HCT116 (cell line): ENCODE data around the gene TK2. TPM values are rescaled to one million over a fixed set of nuclear protein-coding genes. Genes with fewer than 3 reads are reported as not detected.

Experiments
- ATAC-seq: fragments of 200-7000 bp; cut with Tn5 transposase; 2 replicates; pipeline ENCODE4 v1.9.1; 2020; ENCODE audit warnings: mild to moderate bottlenecking, moderate library complexity
- BruUV-seq: library from RNA; stranded (reverse); fragments of 400-500 nt; replicated peaks from 2 replicates; lab custom pipeline; 2021; lab: Mats Ljungman, UMichigan
- CTCF ChIA-PET: fragments of 300-600 bp; sonication (Branson Sonifier 250); formaldehyde crosslinking; loops from one replicate; lab custom pipeline; 2021; ENCODE audit warnings: antibody characterized with exemption; lab: Charles Lee
- POLR2A ChIA-PET: fragments of 300-600, 350-600 bp; sonication (Branson Sonifier 250); formaldehyde crosslinking; loops from one replicate; lab custom pipeline; 2021; ENCODE audit warnings: antibody characterized with exemption; lab: Charles Lee
- RAD21 ChIA-PET, 2 experiments: fragments of 300-600 bp; sonication (Branson Sonifier 250); formaldehyde crosslinking; loops; one replicate each; lab custom pipeline; 2023; ENCODE audit warnings: low total read pairs in 2 of 2; ENCODE audit not compliant: uncharacterized antibody in 2 of 2, unreplicated experiment in 2 of 2, low non-redundant PET in 1 of 2; lab: Charles Lee
- DNase-seq: peaks from one replicate; pipeline ENCODE4 v3.0.0-alpha.2; 2010; ENCODE audit warnings: low read depth, low spot score
- H2AFZ ChIP-seq: fragments of 200-600 bp; shearing (Covaris generic), sonication (generic); 2 replicates; pipeline ENCODE4 v1.6.1; 2017; ENCODE audit warnings: low read depth, mixed run types, mixed read lengths, antibody characterized with exemption, low read length; ENCODE audit not compliant: poor library complexity, severe bottlenecking
- H3K27ac ChIP-seq: 2 replicates; pipeline ENCODE4 v1.5.1; 2012; ENCODE audit warnings: low read depth, low read length
- H3K27me3 ChIP-seq: fragments of 200-600 bp; sonication (generic); 2 replicates; pipeline ENCODE4 v1.6.1; 2016; ENCODE audit warnings: mixed run types, low read length, mixed read lengths; ENCODE audit not compliant: insufficient read depth
- H3K36me3 ChIP-seq, 2 experiments: fragments of 200-500 bp in 1 of 2; fragments of 200-600 bp in 1 of 2; sonication (Bioruptor generic) in 1 of 2; sonication (generic) in 1 of 2; 2 replicates each; pipeline versions ENCODE4 v1.5.1 to v1.6.1; 2014 to 2016; ENCODE audit warnings: low read length in 2 of 2, inconsistent platforms in 1 of 2, mixed read lengths in 1 of 2, mixed run types in 1 of 2; ENCODE audit not compliant: insufficient read depth in 2 of 2, control insufficient read depth in 1 of 2
- H3K4me1 ChIP-seq, 2 experiments: fragments of 200-600 bp in 1 of 2; sonication (generic) in 1 of 2; 2 replicates each; pipeline versions ENCODE4 v1.5.1 to v1.6.1; 2012 to 2017; ENCODE audit warnings: low read length in 2 of 2, inconsistent platforms in 1 of 2, mild to moderate bottlenecking in 1 of 2, mixed read lengths in 1 of 2, mixed run types in 1 of 2, moderate library complexity in 1 of 2; ENCODE audit not compliant: insufficient read depth in 2 of 2, control insufficient read depth in 1 of 2
- H3K4me2 ChIP-seq: fragments of 200-600 bp; sonication (generic); 2 replicates; pipeline ENCODE4 v1.6.1; 2017; ENCODE audit warnings: mixed run types, low read length, mixed read lengths
- H3K4me3 ChIP-seq, 2 experiments: fragments of 200-600 bp in 1 of 2; sonication (generic) in 1 of 2; replicated peaks in 1 of 2; 2 replicates each; pipeline ENCODE4 v1.5.1; 2011 to 2016; ENCODE audit warnings: low read length in 2 of 2, control low read depth in 1 of 2, low read depth in 1 of 2, mild to moderate bottlenecking in 1 of 2, mixed read lengths in 1 of 2, mixed run types in 1 of 2
- H3K79me2 ChIP-seq: fragments of 200-600 bp; sonication (generic); 2 replicates; pipeline ENCODE4 v1.6.1; 2017; ENCODE audit warnings: mild to moderate bottlenecking, mixed run types, low read length, moderate library complexity, mixed read lengths; ENCODE audit not compliant: insufficient read depth
- H3K9ac ChIP-seq: fragments of 200-600 bp; sonication (generic); 2 replicates; pipeline ENCODE4 v1.6.1; 2016; ENCODE audit warnings: low read length, mixed read lengths
- H3K9me2 ChIP-seq: fragments of 200-600 bp; sonication (generic), shearing (Covaris generic); 2 replicates; pipeline ENCODE4 v1.6.1; 2017; ENCODE audit warnings: mixed run types, mild to moderate bottlenecking, moderate library complexity; ENCODE audit not compliant: insufficient read depth
- H3K9me3 ChIP-seq, 2 experiments: fragments of 200-500 bp in 1 of 2; fragments of 200-600 bp in 1 of 2; sonication (Bioruptor generic) in 1 of 2; sonication (generic) in 1 of 2; 2 replicates each; pipeline ENCODE4 v1.6.1; 2014 to 2017; ENCODE audit warnings: low read length in 2 of 2, mixed read lengths in 2 of 2, inconsistent platforms in 1 of 2, low read depth in 1 of 2, mild to moderate bottlenecking in 1 of 2, mixed run types in 1 of 2, moderate library complexity in 1 of 2; ENCODE audit not compliant: control insufficient read depth in 1 of 2, insufficient read depth in 1 of 2
- H4K20me1 ChIP-seq: fragments of 200-600 bp; sonication (generic), shearing (Covaris generic); 2 replicates; pipeline ENCODE4 v1.6.1; 2017; ENCODE audit warnings: mixed run types, mild to moderate bottlenecking, moderate library complexity; ENCODE audit not compliant: insufficient read depth
- ATF3 ChIP-seq: IDR thresholded peaks from 2 replicates; pipeline ENCODE4 v1.6.1; 2012
- CBX3 ChIP-seq: IDR thresholded peaks from 2 replicates; pipeline ENCODE4 v1.6.1; 2012; ENCODE audit warnings: low read depth
- EZH2 ChIP-seq: fragments of 200-600 bp; sonication (generic); IDR thresholded peaks from 2 replicates; pipeline ENCODE4 v1.6.1; 2017; ENCODE audit warnings: antibody characterized with exemption, mixed run types
- EZH2phosphoT487 ChIP-seq: fragments of 200-600 bp; IDR thresholded peaks from 2 replicates; pipeline ENCODE4 v1.6.1; 2018; ENCODE audit warnings: antibody characterized with exemption, borderline replicate concordance
- FOSL1 ChIP-seq: IDR thresholded peaks from 2 replicates; pipeline ENCODE4 v1.6.1; 2012; ENCODE audit warnings: low read depth
- JUND ChIP-seq: IDR thresholded peaks from 2 replicates; pipeline ENCODE4 v1.6.1; 2012
- MAX ChIP-seq: IDR thresholded peaks from 2 replicates; pipeline ENCODE4 v1.6.1; 2012
- POLR2AphosphoS5 ChIP-seq: IDR thresholded peaks from 2 replicates; pipeline ENCODE4 v1.6.1; 2011; ENCODE audit warnings: mild to moderate bottlenecking, low read depth, low read length, moderate library complexity
- SIN3A ChIP-seq: IDR thresholded peaks from 2 replicates; pipeline ENCODE4 v1.6.1; 2012; ENCODE audit warnings: low read depth
- YY1 ChIP-seq: IDR thresholded peaks from 2 replicates; pipeline ENCODE4 v1.6.1; 2011; ENCODE audit warnings: low read length, low read depth, moderate library complexity, mild to moderate bottlenecking; ENCODE audit not compliant: insufficient replicate concordance; ENCODE audit errors: extremely low read depth
- ZBTB33 ChIP-seq: IDR thresholded peaks from 2 replicates; pipeline ENCODE4 v1.6.1; 2011; ENCODE audit warnings: mild to moderate bottlenecking, low read length, moderate library complexity; ENCODE audit not compliant: insufficient replicate concordance; ENCODE audit errors: extremely low read depth
- ZNF274 ChIP-seq: fragments of 200-500 bp; sonication (Bioruptor generic); IDR thresholded peaks from 2 replicates; pipeline ENCODE4 v1.6.1; 2014; ENCODE audit warnings: mild to moderate bottlenecking, low read depth, low read length, inconsistent platforms
- intact Hi-C: fragments of 100-400 bp; cut with micrococcal nuclease; formaldehyde crosslinking; loops from 2 replicates; pipeline ENCODE4 v1.10.0; 2022
- total RNA-seq: library from RNA; stranded (reverse); gene quantifications from one replicate; pipeline ENCODE4 v1.2.1, GENCODE V29; 2021; ENCODE audit not compliant: unreplicated experiment

TK2 gene
- total RNA-seq, 1 experiment from 2014 or later: 15.4 TPM

- no peaks in the 10 kb centered on the region for H3K27me3 ChIP-seq
- ChIA-PET CTCF (interaction anchor here (0.8 to 3.0 kb wide), 8 partner anchors 26 to 305 kb away, joined by 3 to 8 read pairs (median 5); no protein-coding TSS in a partner anchor), RAD21 (no interaction called here)
Observed at GRCh38 chr16:66562986-66563385, 13.1 kb upstream of the TK2 start.

More at GRCh38 chr16:66562986-66563385, 13.1 kb upstream of the TK2 start:
- H3K4me1 ChIP-seq: no peaks in the 10 kb centered on the region
- H3K9me3 ChIP-seq: no peaks in the 10 kb centered on the region
- no peak overlapping the region for H3K9ac ChIP-seq
- no peak for ATAC-seq
- no peak overlapping the region for H3K27ac ChIP-seq
- intact Hi-C loops: loop anchor here (5.0 kb wide), 1 partner anchor 309 kb away; no protein-coding TSS in a partner anchor
- H3K4me2 ChIP-seq: no peak overlapping the region
- no peak overlapping the region for H2AFZ ChIP-seq
- BruUV-seq: no TSS peak
- DNase-seq: no peak
- H4K20me1 ChIP-seq: peaks cover 3% of the 10 kb centered on the region; the same call in 1 of the 2 replicates
- H3K4me3 ChIP-seq: no peak overlapping the region
- TF ChIP-seq POLR2AphosphoS5 (no peak), ZNF274 (no peak), CBX3 (no peak), EZH2phosphoT487 (no peak), MAX (no peak), JUND (no peak), EZH2 (no peak), ATF3 (no peak), SIN3A (no peak), ZBTB33 (no peak), FOSL1 (no peak), YY1 (no peak)
- POLR2A ChIA-PET: no interaction called here
- peaks cover 0 to 4% of the 10 kb centered on the region in 2 experiments; a peak in 1 of 4 replicates for H3K36me3 ChIP-seq
- no peaks in the 10 kb centered on the region for H3K79me2 ChIP-seq
- H3K9me2 ChIP-seq: no peaks in the 10 kb centered on the region
